HT1080 (cell line): ENCODE measurements around the gene ANO9. TPM values are rescaled to one million over a fixed set of nuclear protein-coding genes. Genes with fewer than 3 reads are reported as not detected.
A peak's percentile ranks its signal among the peaks of the same experiment; 100 is the strongest.
"Not testable (repeated sequence)": the region's sequence is repeated elsewhere in the genome, so short reads cannot be mapped to it uniquely, and the experiment has no call there.

ENCODE experiments used
- DNase-seq: peaks from one replicate; pipeline ENCODE4 v3.0.0-alpha.2; 2015; ENCODE audit warnings: low read depth
- total RNA-seq: library from RNA; depleted of rRNA; stranded (reverse); fragments of >200 nt; shearing (Covaris generic); gene quantifications from 2 replicates; pipeline ENCODE4 v1.2.3, GENCODE V29; 2014

ANO9 gene
- total RNA-seq, 1 experiment from 2014 or later, result not detected

- no peak for DNase-seq
Measured at GRCh38 chr11:472272-472671, 30.5 kb upstream of the ANO9 start.

GRCh38 chr11:471468-472145, 29.8 kb upstream of the ANO9 start:
- DNase-seq, result no peak

- peak; percentile 56 for DNase-seq
Measured at GRCh38 chr11:469684-470560, 28.1 kb upstream of the ANO9 start.

- not testable (repeated sequence) for DNase-seq
Measured at GRCh38 chr11:469026-469683, 27.3 kb upstream of the ANO9 start.

- DNase-seq, result no peak
Measured at GRCh38 chr11:468493-468892, 26.7 kb upstream of the ANO9 start.

- DNase-seq, result no peak
Measured at GRCh38 chr11:468036-468435, 26.2 kb upstream of the ANO9 start.

GRCh38 chr11:465896-466530, 24.2 kb upstream of the ANO9 start:
- DNase-seq, result no peak

- DNase-seq, result no peak
Measured at GRCh38 chr11:464316-464715, 22.5 kb upstream of the ANO9 start.

GRCh38 chr11:462107-462890, 20.5 kb upstream of the ANO9 start:
- no peak for DNase-seq

- DNase-seq, result no peak
Measured at GRCh38 chr11:461626-462025, 19.8 kb upstream of the ANO9 start.

- no peak for DNase-seq
Measured at GRCh38 chr11:460331-461199, 18.8 kb upstream of the ANO9 start.

GRCh38 chr11:459511-460220, 17.9 kb upstream of the ANO9 start:
- DNase-seq, result no peak

- no peak for DNase-seq
Measured at GRCh38 chr11:457111-457760, 15.4 kb upstream of the ANO9 start.

GRCh38 chr11:456533-456932, 14.7 kb upstream of the ANO9 start:
- no peak for DNase-seq

GRCh38 chr11:455566-456147, 13.8 kb upstream of the ANO9 start:
- DNase-seq, result no peak

- no peak for DNase-seq
Measured at GRCh38 chr11:454801-455565, 13.2 kb upstream of the ANO9 start.

GRCh38 chr11:454043-454442, 12.2 kb upstream of the ANO9 start:
- no peak for DNase-seq

GRCh38 chr11:453564-453963, 11.8 kb upstream of the ANO9 start:
- no peak for DNase-seq
